ENCODE measurements around the gene IGHMBP2. TPM values are rescaled to one million over a fixed set of nuclear protein-coding genes. Genes with fewer than 3 reads are reported as not detected.

IGHMBP2 gene
- total and polyA plus RNA-seq, 7 donors: 12.1 to 19.0 (median 13.6) TPM

GRCh38 chr11:68956547-68957254 lies 53.0 kb downstream of the IGHMBP2 start:
- intact Hi-C loops (cut with DNase I): loop anchor here in 1 of 2 donors (2.0 kb wide), 1 partner anchor 20 kb away; no protein-coding TSS in a partner anchor
- no peak for ATAC-seq
- DNase-seq: peak in 1 of 2 donors; percentile 26

GRCh38 chr11:68958211-68958610 lies 54.5 kb downstream of the IGHMBP2 start:
- no peak overlapping the region for H3K27ac ChIP-seq
- DNase-seq: peak in 1 of 2 donors; percentile 32
- WGBS, 3 donors: 84 to 87% (median 86%) methylated on average over 9 of the region's 9 CpGs
- no peak overlapping the region for H3K4me3 ChIP-seq
- H3K9me3 ChIP-seq: peaks cover 4% of the 10 kb centered on the region
- intact Hi-C loops (cut with DNase I): no loop called here
- H3K4me1 ChIP-seq: no peaks in the 10 kb centered on the region
- H3K27me3 ChIP-seq (ENCODE audit: insufficient read depth in 3 of 3, low read length in 2 of 3): peaks cover 0 to 13% (median 3%) of the 10 kb centered on the region in 3 donors
- H3K36me3 ChIP-seq (ENCODE audit: insufficient read depth in 1 of 2, low read depth in 1 of 2): no peaks in the 10 kb centered on the region
- no peak for ATAC-seq
- no peak for TF ChIP-seq CTCF (IDR thresholded peaks at IDR 0.05)

More at GRCh38 chr11:68956547-68957254, 53.0 kb downstream of the IGHMBP2 start:
- TF ChIP-seq CTCF (IDR thresholded peaks at IDR 0.05): no peak
- peaks cover 4% of the 10 kb centered on the region for H3K9me3 ChIP-seq
- no peak overlapping the region for H3K27ac ChIP-seq
- no peak overlapping the region for H3K4me3 ChIP-seq
- WGBS, 3 donors: 64 to 68% (median 64%) methylated on average over 12 of the region's 12 CpGs
- no peaks in the 10 kb centered on the region for H3K4me1 ChIP-seq
- H3K27me3 ChIP-seq (ENCODE audit: insufficient read depth in 3 of 3, low read length in 2 of 3): peaks cover 0 to 8% (median 0%) of the 10 kb centered on the region in 3 donors
- no peaks in the 10 kb centered on the region for H3K36me3 ChIP-seq (ENCODE audit: insufficient read depth in 1 of 2, low read depth in 1 of 2)

GRCh38 chr11:68959465-68960293 lies 56.0 kb downstream of the IGHMBP2 start:
- Histone ChIP-seq H3K4me1 (no peaks in the 10 kb centered on the region), H3K4me3 (no peak overlapping the region), H3K27me3 (ENCODE audit: insufficient read depth in 3 of 3, low read length in 2 of 3) (peaks cover 0 to 13% (median 3%) of the 10 kb centered on the region in 3 donors), H3K27ac (no peak overlapping the region), H3K9me3 (peaks cover 4% of the 10 kb centered on the region), H3K36me3 (ENCODE audit: insufficient read depth in 1 of 2, low read depth in 1 of 2) (no peaks in the 10 kb centered on the region)
- no peak for ATAC-seq
- peak in 1 of 2 donors; percentile 33 for DNase-seq
- intact Hi-C loops (cut with DNase I): no loop called here
- WGBS, 3 donors: 76 to 78% (median 77%) methylated on average over 27 to 31 of the region's 31 CpGs
- no peak for TF ChIP-seq CTCF (IDR thresholded peaks at IDR 0.05)

- intact Hi-C loops (cut with DNase I): no loop called here
- 58 to 64% (median 59%) methylated on average over 24 to 25 of the region's 25 CpGs for WGBS, 3 donors
- peaks cover 0 to 13% (median 3%) of the 10 kb centered on the region in 3 donors for H3K27me3 ChIP-seq (ENCODE audit: insufficient read depth in 3 of 3, low read length in 2 of 3)
- no peak overlapping the region for H3K27ac ChIP-seq
- peaks cover 4% of the 10 kb centered on the region for H3K9me3 ChIP-seq
- H3K4me1 ChIP-seq: no peaks in the 10 kb centered on the region
- DNase-seq: peak in 1 of 2 donors; percentile 35
- H3K36me3 ChIP-seq (ENCODE audit: insufficient read depth in 1 of 2, low read depth in 1 of 2): no peaks in the 10 kb centered on the region
- H3K4me3 ChIP-seq: no peak overlapping the region
- TF ChIP-seq CTCF (IDR thresholded peaks at IDR 0.05): no peak
- ATAC-seq: no peak
Observed at GRCh38 chr11:68960294-68961071, 56.8 kb downstream of the IGHMBP2 start.
